Left ventricle myocardium superior (tissue), 1 donor: ENCODE measurements around the gene SCYL1. TPM values are rescaled to one million over a fixed set of nuclear protein-coding genes. Genes with fewer than 3 reads are reported as not detected.

Experiments
- ATAC-seq: fragments of 200-7000 bp; cut with Tn5 transposase; one replicate; pipeline ENCODE4 v1.9.1; 2020; ENCODE audit warnings: mild to moderate bottlenecking, moderate library complexity
- DNase-seq: peaks from one replicate; pipeline ENCODE4 v3.0.0-alpha.2; 2020
- intact Hi-C: fragments of 100-400 bp; cut with micrococcal nuclease; formaldehyde crosslinking; loops from one replicate; pipeline ENCODE4 v1.11.0; 2022
- long read RNA-seq: library from polyadenylated mRNA; unstranded; transcript quantifications from one replicate; pipeline ENCODE4 v2.0.0, GENCODE V29; 2021
- total RNA-seq: library from RNA; stranded (reverse); fragmentation: NEBNext Ultra II Directional; extraction: Animal tissue kit (Norgen Biotek cat#: 25700); gene quantifications from one replicate; pipeline ENCODE4 v1.2.1, GENCODE V29; 2021
- donor health status: DM: no; HTN: yes; CAD: no; lungs with severe emphysema.

SCYL1 gene
- 60.4 TPM for total RNA-seq
- long read RNA-seq, transcript SCYL1-203 (18 exons, 2,583 nt), result major isoform, 14 of 69 reads
- long read RNA-seq, transcript SCYL1-201 (18 exons, 2,642 nt), result major isoform, 14 of 69 reads
- long read RNA-seq, partial matches to known transcripts, result 26 of 69 reads
- long read RNA-seq, other reads (novel, unspliced or antisense), result 13 of 69 reads

DNA sequence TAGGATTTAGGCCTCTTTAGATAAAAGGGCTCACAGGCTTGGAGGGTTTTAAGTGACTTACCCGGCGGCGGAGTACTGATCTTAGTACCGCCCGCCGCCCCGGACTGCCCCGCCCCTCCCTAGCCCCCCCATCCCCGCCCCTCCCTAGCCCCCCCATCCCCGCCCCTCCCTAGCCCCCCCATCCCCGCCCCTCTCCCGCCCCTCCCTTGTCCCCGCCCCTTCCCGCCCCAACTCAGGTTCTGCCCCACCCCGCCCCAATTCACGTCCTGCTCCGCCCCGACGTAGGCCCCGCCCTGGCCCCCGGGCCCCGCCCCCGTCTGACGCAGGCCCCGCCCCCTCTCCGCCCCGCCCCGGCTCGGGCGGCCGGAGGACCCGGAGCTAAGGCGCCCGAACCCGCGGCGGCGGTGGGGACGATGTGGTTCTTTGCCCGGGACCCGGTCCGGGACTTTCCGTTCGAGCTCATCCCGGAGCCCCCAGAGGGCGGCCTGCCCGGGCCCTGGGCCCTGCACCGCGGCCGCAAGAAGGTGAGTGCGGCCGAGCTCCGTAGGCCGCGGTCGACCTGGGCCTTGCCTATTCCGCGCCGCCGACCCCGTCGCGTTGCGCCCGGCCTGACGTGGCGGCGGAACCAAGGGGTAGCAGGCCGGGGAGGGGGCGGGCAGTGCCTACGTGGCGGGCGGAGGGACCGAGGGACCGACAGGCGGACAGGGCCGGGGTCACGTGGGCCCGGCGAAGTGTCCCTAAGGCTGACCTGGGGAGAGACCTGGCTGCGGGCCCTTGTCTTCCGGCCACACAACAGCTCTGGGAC, at the start of gene SCYL1:
Gene SCYL1, plus strand, starts transcription at position 343 of the 805 bp plus-strand sequence. Its CDS starts 71 bp downstream, at position 414.
- intact Hi-C loops, result no loop called here
- peak; percentile 89 for DNase-seq
- ATAC-seq, result peak; percentile 93

DNA sequence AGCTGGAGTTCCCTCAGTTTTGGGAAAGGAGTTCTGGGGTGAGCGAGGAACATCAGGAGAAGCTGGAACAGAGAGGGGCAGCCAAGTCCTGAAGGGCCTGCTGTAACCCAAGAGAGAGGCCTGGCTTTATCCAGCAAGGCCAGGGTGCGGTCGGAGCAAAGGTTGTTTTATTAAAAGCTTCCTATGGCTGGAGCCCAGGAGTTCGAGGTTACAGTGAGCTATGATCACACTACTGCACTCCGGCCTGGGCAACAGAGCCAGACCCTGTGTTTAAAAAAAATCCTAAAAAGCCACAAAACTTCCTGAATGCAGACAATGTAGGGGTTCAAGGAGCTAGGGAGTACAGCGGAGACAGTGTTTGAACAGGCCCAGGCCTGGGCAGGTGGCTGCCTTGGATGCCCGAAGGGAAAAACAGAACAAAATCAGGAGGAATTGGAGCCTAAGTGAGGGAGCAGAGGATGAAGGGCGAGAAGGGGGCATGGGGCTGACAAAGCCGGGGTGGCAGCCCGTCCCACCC, 48.2 kb upstream of the SCYL1 start:
- no peak for ATAC-seq
- intact Hi-C loops, result no loop called here
- DNase-seq, result peak; percentile 18

DNA sequence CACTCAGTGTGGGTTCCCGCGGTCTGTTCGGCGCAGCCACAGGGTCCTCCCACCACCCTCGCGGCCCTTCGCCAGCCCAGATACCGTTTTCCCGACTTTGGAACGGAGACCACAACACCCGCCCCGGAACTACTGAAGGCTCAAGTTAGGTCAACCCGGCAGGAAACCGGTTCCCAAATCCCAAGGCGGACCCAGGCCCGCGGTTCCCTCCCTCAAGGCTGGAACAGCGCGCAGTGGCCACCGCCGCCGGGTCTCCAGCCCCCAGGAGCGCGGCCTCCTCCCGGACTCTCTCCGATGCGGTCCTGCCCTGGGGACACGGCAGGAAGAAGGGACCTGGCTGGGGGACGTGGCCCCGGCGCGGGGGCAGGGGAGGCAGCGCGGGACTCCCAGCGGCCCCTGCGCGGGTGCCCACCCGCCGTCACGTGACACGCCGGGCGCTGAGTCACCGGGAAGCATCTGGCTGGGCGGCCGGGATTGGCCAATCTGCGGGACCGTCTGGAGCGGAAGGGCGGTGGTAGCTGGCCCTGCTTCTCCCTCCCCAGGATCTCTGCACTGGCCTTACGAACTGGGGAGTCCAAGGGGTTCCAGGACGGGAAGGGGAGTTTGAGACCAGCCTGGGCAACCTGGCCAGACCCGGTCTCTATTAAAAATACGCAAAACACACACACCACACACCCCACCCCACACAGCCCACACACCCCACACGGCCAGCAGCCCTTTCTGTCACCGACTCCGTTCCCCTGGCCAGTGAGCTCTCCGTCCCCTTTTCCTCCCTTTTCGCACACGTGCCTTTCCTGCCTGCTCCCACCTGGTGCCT, 47.5 kb upstream of the SCYL1 start:
- intact Hi-C loops, result no loop called here
- peak; percentile 88 for ATAC-seq
- DNase-seq, result peak; percentile 99

DNA sequence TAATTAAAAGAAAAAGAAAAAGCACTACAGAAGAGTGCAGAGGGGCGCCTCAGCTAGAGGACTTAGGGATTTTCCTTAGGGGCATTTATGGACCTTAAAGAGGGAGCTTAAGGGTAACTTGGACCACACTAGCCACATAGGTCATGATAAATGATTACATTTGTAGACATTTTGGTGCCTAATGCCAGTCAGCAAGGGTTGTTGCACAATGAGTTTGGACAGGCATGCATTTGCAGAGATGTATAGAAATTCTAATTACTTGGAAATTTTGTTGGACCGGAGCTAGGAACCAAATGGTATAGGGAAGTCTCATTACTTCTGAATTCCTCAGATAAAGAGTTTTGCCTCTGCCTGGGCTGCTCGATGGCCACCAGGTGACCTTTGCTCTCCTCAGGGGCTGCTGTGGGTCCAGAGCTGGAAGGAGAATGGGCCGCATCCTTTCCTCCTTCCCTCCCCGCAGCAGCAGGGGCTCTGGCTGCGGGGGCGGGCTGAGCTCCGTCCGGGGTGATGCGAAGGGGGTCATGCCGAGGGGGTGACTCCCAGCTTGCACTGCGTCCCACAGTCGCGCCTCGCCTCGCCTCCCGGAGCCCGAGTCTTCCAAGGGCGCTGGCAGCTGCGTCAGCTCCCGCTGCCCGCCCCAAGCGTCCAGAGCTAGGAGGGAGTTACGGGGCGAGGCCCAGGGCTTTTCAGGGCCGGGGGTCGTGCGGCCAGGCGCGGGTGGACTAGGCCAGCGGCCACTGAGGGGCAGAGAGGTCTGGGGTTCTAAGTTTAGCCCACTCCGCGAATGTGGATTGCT, 46.3 kb upstream of the SCYL1 start:
- intact Hi-C loops, result no loop called here
- ATAC-seq (peak; percentile 31), DNase-seq (peak; percentile 81)

DNA sequence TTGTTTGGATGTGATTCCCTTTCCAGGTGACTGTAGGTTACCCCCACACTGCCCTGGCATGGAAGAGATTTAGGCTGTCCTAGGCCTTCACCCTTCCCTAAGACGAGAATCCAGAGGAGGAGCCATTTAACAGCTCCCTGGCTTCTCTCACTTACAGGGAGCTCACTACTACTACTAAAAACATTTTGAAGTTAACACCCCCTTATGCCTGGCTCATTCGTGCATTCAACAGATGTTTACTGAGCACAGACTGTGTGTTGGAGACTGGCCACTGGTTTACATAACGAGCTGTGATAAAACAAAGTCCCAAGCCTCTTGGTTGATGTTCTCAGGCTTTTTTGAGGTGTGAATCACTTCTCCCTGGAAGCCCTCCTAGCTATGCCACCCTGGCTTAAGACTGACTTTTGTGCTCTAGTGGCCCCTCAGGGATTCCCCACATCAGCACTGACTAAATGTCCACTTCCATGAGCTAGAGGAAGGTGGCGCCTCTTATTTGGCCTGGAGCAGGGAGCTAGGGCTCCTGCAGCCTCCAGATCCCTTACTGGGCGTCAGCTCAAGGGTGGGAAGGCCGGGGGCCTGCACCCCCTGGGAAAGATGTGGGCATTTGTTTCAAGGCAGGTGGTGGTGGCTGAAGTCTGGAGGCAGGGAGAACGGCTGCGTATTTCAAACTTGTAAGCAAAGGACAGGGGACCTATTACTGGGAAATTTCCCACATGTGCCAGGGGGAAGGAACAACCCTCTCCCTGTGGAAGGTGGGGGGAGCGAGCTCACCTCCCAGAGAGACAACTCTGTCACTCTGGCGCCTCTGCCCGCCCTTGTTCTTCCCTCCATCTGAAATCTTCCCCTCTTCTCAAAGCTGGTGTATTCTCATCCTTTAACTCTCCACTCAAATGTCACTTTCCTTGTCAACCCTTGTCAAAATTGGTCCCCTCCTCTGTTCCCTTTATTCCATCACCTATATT, 45.4 kb upstream of the SCYL1 start:
- peak; percentile 62 for ATAC-seq
- intact Hi-C loops, result no loop called here
- peak; percentile 61 for DNase-seq

DNA sequence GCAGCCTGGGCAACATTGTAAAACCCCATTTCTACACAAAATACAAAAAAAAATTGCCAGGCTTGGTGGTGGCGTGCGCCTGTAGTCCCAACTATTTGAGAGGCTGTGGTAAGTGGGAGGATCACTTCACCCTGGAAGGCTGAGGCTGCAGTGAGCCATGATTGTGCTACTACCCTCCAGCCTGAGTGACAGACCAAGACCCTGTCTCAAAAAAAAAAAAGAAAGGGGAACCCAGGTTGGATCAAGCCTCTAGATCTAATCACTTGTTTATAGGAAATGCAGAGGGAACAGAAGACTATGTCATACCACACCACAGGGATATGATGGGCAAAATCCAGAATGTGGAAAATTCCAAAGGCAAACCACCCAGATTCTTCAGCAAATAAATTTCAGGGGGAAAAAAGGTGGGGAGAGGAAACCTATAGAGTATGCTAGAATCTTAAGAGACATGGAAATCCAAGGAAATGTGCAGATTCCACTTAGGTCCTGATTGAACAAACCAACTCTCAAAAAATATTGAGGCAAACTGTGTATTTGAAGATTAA, 42.5 kb upstream of the SCYL1 start:
- DNase-seq (no peak), ATAC-seq (no peak)
- intact Hi-C loops, result no loop called here

DNA sequence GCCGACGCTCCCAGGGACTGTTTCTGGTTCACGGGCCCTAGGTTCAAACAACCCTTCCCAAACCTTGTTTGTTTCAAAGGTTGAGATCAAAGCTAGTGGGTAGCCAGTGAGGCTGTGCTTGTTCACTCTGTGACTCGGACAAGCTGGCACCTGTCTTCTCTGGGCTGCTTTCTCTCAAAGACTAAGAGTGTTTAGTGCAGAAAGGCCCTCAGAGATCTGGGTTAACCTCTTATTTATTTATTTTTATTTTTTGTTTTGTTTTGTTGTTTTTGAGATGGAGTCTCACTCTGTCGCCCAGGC, 39.0 kb upstream of the SCYL1 start:
- no peak for ATAC-seq
- peak; percentile 13 for DNase-seq
- intact Hi-C loops, result no loop called here

DNA sequence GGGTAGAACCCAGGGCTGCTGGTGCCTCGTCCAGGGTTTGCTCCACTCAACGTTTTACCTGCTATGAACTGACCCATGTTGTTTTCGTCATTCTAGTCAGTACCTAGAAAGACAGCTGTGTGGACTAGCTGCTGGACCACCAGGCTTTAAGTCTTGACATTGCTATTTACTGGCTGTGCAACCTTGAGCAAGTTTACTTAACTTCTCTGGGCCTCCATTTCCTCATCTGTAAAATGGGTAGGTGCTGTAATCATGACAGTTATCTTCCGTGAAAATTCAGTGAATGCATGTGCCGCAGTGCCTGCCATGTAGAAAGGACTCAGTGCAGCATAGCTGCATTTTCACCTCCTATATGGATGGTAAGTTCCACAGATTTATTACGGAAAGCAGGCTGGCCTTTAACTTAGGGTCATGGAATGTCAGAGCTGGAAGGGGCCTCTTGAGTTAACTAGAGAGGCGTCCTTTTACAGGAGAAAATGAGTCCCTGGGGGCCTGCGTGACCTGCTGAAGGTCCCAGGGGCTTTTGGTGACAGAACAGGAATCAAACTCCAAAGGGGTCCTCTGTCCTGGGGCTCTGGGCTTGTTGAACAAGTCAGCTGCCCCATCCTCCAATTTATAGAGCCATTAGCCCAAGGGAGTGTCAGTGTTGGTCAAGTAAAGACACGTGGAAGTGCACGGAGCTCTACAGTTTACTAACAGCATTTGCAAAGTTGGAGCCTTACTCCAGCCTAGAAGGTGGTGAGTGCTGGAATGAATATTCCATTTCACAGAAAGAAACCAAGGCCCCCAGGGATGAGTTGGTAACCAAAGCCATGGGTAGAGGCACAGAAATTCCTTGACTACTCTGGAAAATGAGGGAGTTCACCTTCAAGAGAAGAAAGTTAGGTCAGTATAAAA, 38.1 kb upstream of the SCYL1 start:
- DNase-seq (peak; percentile 31), ATAC-seq (no peak)
- intact Hi-C loops, result no loop called here

DNA sequence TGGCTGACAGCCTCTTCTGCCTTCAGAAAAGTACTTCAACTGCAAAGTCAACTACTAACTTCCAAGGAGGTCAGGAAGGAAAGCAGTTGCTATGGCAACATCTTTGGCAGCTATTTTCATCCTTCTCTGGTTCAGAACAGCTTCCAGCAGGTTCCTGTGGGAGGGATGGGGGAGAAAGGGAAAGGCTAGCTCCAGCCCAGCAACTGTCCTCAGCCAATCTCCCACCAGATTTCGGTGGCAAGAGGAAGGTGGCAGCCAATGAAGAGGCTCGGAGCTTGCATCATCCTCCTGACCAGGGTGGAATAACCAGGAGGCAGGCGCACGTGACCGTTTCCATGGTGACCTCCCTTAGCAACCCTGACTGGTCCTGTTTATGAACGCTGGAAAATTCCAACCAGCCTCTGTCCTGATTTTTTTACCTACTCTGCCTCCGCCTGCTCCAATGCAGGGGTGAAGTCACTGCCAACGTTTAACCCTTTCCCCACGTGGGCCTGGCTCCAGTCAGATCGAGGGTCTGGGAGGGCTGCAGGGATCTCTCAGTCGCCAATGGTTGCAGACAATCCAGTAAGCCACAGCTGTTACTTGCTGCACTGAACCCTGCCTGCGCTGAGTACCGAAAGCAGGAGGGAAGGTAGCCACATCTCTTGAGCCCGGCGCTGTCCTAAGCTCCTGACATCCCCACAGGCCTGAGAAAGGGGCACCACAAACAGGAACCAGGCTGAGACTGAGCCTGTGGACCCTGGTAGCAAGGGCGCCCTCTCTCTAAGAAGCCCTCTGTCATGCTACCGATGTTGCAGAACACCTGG, 37.2 kb upstream of the SCYL1 start:
- ATAC-seq, result peak; percentile 82

DNA sequence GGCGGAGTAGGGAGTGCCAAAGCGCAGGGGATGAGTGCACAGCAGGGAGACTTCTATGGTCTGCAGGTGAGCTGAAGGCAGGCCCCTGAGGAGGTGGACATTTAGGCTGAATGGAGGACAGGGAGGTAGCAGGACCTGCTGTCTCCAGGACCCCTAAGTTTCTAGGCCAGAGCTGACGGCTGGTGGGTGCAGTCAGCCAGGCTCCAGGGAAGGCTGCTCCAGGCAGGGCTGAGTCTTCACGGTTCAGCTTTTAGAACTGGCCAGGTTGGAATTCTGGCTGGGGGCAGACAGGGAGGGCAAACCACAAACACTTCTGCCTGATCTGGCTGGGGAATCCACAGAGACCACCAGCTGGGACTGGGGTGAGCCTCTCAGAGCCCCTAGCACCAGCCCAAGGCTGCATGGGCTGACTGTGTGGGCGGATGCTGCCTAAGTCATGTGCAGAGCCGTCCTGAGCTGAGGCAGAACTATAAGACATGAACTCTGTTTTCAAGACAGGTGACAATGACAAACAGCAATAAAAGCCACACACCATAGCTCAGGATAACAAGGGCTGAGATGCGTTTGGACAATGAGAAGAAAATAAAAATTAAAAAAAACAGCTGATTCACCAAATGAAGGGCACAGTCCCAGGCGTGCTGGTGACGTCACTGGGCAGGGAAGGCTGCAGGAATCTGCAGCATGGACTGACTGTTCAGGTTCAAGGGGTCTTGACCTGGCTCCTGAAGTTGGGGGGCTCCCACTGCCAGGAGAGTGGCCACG, 36.4 kb upstream of the SCYL1 start:
- DNase-seq, result peak; percentile 67
- intact Hi-C loops, result no loop called here

More for the DNA sequence above, 37.2 kb upstream of the SCYL1 start:
- peak; percentile 97 for DNase-seq
- intact Hi-C loops, result no loop called here

DNA sequence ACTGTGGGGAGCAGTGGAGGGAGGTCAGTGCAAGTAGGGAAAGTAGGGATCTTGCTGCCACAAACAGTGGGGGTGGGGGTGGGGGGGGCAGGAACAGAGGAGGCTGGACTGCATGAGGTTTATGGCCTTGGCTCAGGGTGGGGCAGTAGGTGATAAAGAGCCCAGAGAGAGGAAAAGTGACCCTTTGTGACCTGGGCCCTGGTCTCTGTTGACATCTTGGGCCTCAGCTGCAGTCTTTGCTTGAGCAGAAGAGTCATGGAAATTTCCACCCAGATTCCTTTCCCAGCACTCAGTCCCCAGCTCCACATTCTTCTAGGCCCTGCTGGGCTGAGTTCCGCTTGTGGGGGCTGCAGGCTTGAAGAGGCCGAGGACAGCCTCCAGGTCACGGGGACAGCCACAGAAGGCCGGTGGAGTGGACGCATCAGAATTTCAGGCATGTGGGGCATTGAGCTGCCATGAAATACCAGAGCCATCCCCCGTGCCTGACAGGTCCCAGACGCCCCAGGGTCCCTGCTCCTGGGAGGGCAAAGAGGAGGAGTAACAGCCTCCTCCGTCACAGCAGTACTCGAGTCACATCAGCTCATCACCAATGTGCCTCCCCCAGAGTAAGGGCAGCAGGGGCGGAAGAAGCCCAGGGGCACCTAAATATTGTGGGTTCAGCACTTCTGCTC, 35.7 kb upstream of the SCYL1 start:
- intact Hi-C loops, result no loop called here
- ATAC-seq, result peak; percentile 18
- DNase-seq, result peak; percentile 81

More for the DNA sequence above, 36.4 kb upstream of the SCYL1 start:
- no peak for ATAC-seq

DNA sequence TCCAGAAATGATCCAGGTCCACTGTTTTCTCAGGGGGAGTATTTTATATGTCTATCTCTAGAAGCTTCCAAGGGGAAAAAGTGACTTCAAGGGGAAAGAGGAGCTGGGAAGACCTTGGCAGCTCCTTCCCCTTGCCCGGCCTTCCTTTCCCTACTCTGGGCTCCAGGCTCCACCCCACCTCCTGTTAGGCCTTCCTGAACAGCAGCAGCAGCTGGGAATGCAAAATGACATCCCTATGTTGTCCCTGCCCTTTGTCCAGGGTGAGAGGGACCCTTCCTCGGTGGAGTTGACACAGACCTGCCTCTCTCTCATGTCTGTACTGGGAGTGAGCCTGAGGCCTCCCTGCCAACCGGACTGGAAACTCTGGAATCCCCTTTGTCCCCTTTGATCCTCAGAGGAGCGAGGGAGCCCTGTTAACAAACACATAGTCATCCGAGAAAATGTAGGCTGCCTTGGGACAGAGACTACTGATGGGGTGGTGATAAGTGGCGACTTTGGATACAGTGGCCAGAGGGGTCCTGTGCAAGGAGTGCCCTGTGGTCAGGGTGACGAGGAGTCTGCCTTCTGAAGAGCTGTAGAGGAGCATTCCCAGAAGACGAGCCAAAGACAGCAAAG, 35.1 kb upstream of the SCYL1 start:
- peak; percentile 64 for DNase-seq
- intact Hi-C loops, result no loop called here
- no peak for ATAC-seq

DNA sequence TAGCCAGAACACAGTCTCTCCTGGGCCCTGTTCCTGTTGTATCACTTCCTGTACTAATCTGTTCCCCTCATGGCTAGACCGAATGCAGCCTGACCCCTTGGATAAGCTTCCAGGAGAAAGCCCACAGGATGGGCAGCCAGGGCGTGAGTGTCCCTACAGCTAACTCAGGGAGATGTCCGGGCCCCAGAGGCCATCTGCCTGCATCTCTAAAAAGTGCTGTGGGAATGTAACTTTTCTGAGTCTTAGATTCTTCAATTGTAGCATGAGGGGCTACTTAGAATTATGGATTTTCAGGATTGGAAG, 33.8 kb upstream of the SCYL1 start:
- intact Hi-C loops, result no loop called here
- DNase-seq, result peak; percentile 30
- ATAC-seq, result no peak

DNA sequence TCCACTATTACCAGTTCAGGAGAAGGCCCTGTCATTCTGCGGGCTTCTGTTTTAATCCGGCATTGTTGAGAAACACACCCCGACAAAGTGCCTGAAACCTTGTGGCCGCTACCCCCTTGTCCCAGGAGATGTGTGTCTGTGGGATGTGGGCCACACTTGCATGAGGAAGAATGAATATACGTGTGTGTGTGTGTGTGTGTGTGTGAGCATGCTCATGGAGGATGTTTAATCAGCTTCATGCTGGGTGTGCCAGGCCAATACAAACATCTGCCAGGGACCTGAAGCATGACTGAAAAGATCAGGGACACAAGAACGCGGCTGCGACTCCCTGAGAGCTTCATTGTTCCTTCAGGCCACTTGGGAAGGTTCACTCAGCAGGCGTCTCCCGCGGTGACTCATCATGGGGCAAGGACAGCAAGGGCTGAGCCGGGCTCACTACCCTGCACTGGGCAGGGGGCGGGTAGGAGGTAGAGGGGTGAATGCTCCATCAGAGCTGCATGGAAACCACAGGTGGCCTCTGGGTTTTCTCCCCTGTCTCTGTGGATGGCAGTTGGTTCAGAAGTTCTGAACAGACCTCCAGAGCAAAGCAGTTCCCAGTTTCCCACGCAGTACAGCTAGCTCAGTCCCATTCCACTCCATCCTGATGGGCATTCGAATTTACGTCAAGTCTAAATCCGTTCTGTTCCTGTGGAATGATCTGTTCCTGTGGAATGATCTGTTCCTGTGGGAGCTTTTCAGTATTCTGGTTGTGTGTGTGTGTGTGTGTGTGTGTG, 33.1 kb upstream of the SCYL1 start:
- ATAC-seq (peak; percentile 21), DNase-seq (peak; percentile 85)
- intact Hi-C loops, result no loop called here
